Skeletal muscle cell (primary cell): ENCODE measurements around the gene PRPF6.

Experiments used
- DNase-seq: peaks from one replicate; pipeline ENCODE4 v3.0.0-alpha.2; 2010; ENCODE audit warnings: low read depth
- H3K4me3 ChIP-seq: 2 replicates; pipeline ENCODE4 v1.5.1; 2011; ENCODE audit warnings: low read depth, mild to moderate bottlenecking, control low read depth, low read length, moderate library complexity

PRPF6 gene

GRCh38 chr20:64079273-64080012, 98.5 kb downstream of the PRPF6 start, which contains the start of gene RGS19:
Gene RGS19 (minus strand): TSS chr20:64079518. CDS start chr20:64076886, 2,632 bp downstream.
- H3K4me3 ChIP-seq: peak within 1 kb of the TSS; percentile 81

GRCh38 chr20:64080013-64080812, 99.3 kb downstream of the PRPF6 start, which contains the start of gene OPRL1:
Gene OPRL1 (plus strand): TSS chr20:64080082. CDS start chr20:64092721, 12,639 bp downstream.
- peak within 1 kb of the TSS; percentile 81 for H3K4me3 ChIP-seq
- no peak for DNase-seq

More at GRCh38 chr20:64079273-64080012, 98.5 kb downstream of the PRPF6 start, which contains the start of gene RGS19:
- no peak for DNase-seq

GRCh38 chr20:64080813-64081623, 100.1 kb downstream of the PRPF6 start:
- DNase-seq: no peak
- peak overlapping the region; percentile 81 for H3K4me3 ChIP-seq

GRCh38 chr20:64081624-64081964, 100.7 kb downstream of the PRPF6 start:
- no peak for DNase-seq
- no peak overlapping the region for H3K4me3 ChIP-seq

GRCh38 chr20:64082126-64082731, 101.3 kb downstream of the PRPF6 start:
- DNase-seq: no peak
- no peak overlapping the region for H3K4me3 ChIP-seq
